Stomach (tissue), 4 donors: ENCODE measurements around the gene PKD1L1.

Source experiments
- POLR2A ChIP-seq, 4 donors: fragments of 450-650 bp; IDR thresholded peaks; one replicate each; pipeline ENCODE4 v1.6.1; 2016; ENCODE audit warnings: antibody characterized with exemption in 4 of 4, control low read depth in 2 of 4, mild to moderate bottlenecking in 1 of 4, moderate library complexity in 1 of 4
- TF ChIP-seq, protein P1 (sequence below), 7 experiments: fragments of 450-650 bp in 4 of 7; fragments of 200-600 bp in 3 of 7; sonication (generic) in 3 of 7; IDR thresholded peaks; one replicate each; pipeline ENCODE4 v1.5.1; 2016 to 2019; ENCODE audit warnings: antibody characterized with exemption in 7 of 7, control low read depth in 2 of 7, mild to moderate bottlenecking in 1 of 7

DNA sequence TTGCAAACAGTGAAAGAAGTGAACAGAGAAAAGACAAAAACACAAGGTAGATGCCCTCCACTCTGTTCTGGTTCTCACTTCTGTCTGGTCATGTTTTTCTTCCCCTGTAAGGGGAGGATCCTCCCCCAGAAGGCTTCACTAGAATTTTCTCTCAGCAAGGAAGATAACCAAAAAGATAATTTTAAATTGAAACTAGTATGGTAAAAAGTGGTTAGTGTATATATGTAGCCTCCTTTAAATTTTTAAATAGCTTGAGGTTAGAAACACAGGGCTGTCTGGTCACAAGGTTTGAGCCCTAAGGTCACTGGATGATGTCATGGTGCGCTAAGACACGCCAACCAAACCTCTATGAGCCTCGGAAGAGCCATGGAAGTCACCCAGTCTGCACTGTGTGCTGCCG, 5.6 kb upstream of the PKD1L1 start:
- TF ChIP-seq, protein P1, sequence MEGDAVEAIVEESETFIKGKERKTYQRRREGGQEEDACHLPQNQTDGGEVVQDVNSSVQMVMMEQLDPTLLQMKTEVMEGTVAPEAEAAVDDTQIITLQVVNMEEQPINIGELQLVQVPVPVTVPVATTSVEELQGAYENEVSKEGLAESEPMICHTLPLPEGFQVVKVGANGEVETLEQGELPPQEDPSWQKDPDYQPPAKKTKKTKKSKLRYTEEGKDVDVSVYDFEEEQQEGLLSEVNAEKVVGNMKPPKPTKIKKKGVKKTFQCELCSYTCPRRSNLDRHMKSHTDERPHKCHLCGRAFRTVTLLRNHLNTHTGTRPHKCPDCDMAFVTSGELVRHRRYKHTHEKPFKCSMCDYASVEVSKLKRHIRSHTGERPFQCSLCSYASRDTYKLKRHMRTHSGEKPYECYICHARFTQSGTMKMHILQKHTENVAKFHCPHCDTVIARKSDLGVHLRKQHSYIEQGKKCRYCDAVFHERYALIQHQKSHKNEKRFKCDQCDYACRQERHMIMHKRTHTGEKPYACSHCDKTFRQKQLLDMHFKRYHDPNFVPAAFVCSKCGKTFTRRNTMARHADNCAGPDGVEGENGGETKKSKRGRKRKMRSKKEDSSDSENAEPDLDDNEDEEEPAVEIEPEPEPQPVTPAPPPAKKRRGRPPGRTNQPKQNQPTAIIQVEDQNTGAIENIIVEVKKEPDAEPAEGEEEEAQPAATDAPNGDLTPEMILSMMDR (IDR thresholded peaks at IDR 0.05) = no peak
- no peak for TF ChIP-seq POLR2A (IDR thresholded peaks at IDR 0.05)
